ENCODE measurements around the gene CALD1.

The CALD1 gene

GRCh38 chr7:134739362-134739761, 40.1 kb upstream of the CALD1 start:
- no peak overlapping the region for H3K27ac ChIP-seq
- TF ChIP-seq, protein P1, sequence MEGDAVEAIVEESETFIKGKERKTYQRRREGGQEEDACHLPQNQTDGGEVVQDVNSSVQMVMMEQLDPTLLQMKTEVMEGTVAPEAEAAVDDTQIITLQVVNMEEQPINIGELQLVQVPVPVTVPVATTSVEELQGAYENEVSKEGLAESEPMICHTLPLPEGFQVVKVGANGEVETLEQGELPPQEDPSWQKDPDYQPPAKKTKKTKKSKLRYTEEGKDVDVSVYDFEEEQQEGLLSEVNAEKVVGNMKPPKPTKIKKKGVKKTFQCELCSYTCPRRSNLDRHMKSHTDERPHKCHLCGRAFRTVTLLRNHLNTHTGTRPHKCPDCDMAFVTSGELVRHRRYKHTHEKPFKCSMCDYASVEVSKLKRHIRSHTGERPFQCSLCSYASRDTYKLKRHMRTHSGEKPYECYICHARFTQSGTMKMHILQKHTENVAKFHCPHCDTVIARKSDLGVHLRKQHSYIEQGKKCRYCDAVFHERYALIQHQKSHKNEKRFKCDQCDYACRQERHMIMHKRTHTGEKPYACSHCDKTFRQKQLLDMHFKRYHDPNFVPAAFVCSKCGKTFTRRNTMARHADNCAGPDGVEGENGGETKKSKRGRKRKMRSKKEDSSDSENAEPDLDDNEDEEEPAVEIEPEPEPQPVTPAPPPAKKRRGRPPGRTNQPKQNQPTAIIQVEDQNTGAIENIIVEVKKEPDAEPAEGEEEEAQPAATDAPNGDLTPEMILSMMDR (IDR thresholded peaks at IDR 0.05) = no peak
- TF ChIP-seq ZFX (IDR thresholded peaks at IDR 0.05; ENCODE audit: borderline replicate concordance) = no peak

DNA sequence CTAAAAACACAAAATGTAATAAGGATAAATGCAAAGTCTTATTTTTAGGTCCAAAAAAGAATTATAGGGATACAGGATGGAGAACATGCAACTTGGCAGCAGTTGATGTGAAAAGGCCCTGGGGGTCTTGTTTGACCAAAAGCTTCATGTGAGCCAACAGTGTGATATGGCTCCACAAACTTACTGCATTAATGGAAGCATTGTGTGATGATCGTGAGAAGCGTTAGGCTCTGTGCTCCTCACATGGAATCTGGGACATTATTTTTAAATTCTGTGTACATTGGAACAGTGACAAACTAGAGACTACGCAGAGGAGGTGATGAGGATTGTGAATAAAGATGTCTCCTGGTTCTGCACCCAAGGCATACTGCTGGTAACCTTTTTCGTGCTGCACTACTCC, 39.1 kb upstream of the CALD1 start:
- TF ChIP-seq ZFX (IDR thresholded peaks at IDR 0.05; ENCODE audit: borderline replicate concordance) = no peak
- TF ChIP-seq, protein P1 (IDR thresholded peaks at IDR 0.05) = no peak
- no peak overlapping the region for H3K27ac ChIP-seq

GRCh38 chr7:134741907-134742635, 37.4 kb upstream of the CALD1 start:
- H3K27ac ChIP-seq = no peak overlapping the region

GRCh38 chr7:134742688-134743350, 36.6 kb upstream of the CALD1 start:
- H3K27ac ChIP-seq = no peak overlapping the region
- no peak for TF ChIP-seq ZFX (IDR thresholded peaks at IDR 0.05; ENCODE audit: borderline replicate concordance)
- TF ChIP-seq, protein P1 (IDR thresholded peaks at IDR 0.05) = no peak

More at GRCh38 chr7:134741907-134742635, 37.4 kb upstream of the CALD1 start:
- TF ChIP-seq ZFX (IDR thresholded peaks at IDR 0.05; ENCODE audit: borderline replicate concordance) = no peak
- TF ChIP-seq, protein P1 (IDR thresholded peaks at IDR 0.05) = no peak

GRCh38 chr7:134744569-134744968, 34.9 kb upstream of the CALD1 start:
- no peak overlapping the region for H3K27ac ChIP-seq
- TF ChIP-seq, protein P1 (IDR thresholded peaks at IDR 0.05) = no peak
- TF ChIP-seq ZFX (IDR thresholded peaks at IDR 0.05; ENCODE audit: borderline replicate concordance) = no peak

DNA sequence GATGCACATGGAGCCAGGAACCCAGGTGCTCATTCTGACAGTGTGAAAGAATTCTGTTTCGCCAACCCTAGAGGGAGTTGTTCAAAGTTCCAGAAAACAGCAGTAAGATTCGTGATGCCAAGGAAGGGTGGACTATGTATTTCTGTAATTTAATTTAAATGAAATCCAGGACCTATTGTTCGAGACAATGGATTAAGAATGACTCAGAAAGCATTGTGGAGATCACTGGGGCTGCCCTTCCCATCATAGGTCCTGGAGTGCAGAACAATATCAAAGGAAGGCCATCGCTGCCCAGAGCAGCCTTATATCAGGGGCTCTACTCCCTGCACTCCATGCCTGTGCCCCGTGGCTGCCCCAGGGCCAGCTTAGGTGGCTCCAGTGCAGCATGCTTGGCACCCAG, 32.1 kb upstream of the CALD1 start:
- H3K27ac ChIP-seq = no peak overlapping the region
- TF ChIP-seq, protein P1 (IDR thresholded peaks at IDR 0.05) = no peak
- TF ChIP-seq ZFX (IDR thresholded peaks at IDR 0.05; ENCODE audit: borderline replicate concordance) = no peak
